Heart right ventricle (tissue), 16 donors: ENCODE data around the gene HINT2. TPM values are rescaled to one million over a fixed set of nuclear protein-coding genes. Genes with fewer than 3 reads are reported as not detected.

Experiments used
- ATAC-seq, 8 donors: fragments of 200-7000 bp; cut with Tn5 transposase; one replicate each; pipeline ENCODE4 v1.9.1; 2020; ENCODE audit warnings: mild to moderate bottlenecking in 8 of 8, moderate library complexity in 8 of 8, moderate number of reproducible peaks in 1 of 8
- DNase-seq, 2 donors: peaks; one replicate each; pipeline ENCODE4 v3.0.0-alpha.2; 2020
- H3K27ac ChIP-seq, 10 donors: fragments of 200-600 bp; sonication (generic) in 2 of 10; one replicate each; pipeline versions ENCODE4 v1.5.0 to v1.8.0; 2020 to 2022; ENCODE audit warnings: mild to moderate bottlenecking in 3 of 10
- H3K27me3 ChIP-seq, 7 donors: fragments of 200-600 bp; one replicate each; pipeline ENCODE4 v1.8.0; 2021 to 2022; ENCODE audit warnings: mild to moderate bottlenecking in 2 of 7
- H3K36me3 ChIP-seq, 9 donors: fragments of 200-600 bp; sonication (generic) in 1 of 9; one replicate each; pipeline versions ENCODE4 v1.5.0 to v1.8.0; 2020 to 2022; ENCODE audit warnings: mild to moderate bottlenecking in 2 of 9
- H3K4me1 ChIP-seq, 9 donors: fragments of 200-600 bp; sonication (generic) in 1 of 9; one replicate each; pipeline versions ENCODE4 v1.5.0 to v1.8.0; 2020 to 2022; ENCODE audit warnings: mild to moderate bottlenecking in 4 of 9
- H3K4me3 ChIP-seq, 10 donors: fragments of 200-600 bp; sonication (generic) in 2 of 10; one replicate each; pipeline versions ENCODE4 v1.5.0 to v1.8.0; 2020 to 2022; ENCODE audit warnings: mild to moderate bottlenecking in 7 of 10, moderate library complexity in 2 of 10
- H3K9me3 ChIP-seq, 11 donors: fragments of 200-600 bp in 10 of 11; sonication (generic) in 2 of 11; one replicate each; pipeline versions ENCODE4 v1.5.0 to v1.8.0; 2013 to 2022; ENCODE audit warnings: mild to moderate bottlenecking in 2 of 11, control low read depth in 1 of 11, moderate library complexity in 1 of 11
- WGBS, 2 donors: extraction: QIAGEN DNeasy Blood & Tissue Kit; methylation state at CpG; one replicate each; pipeline ENCODE4 v1.1.7; 2013; ENCODE audit warnings: inconsistent platforms in 1 of 2; 5-methylcytosine and 5-hydroxymethylcytosine counted together
- intact Hi-C, 10 donors: fragments of 100-400 bp; cut with DNase I; formaldehyde crosslinking; loops; one replicate each; pipeline versions ENCODE4 v1.11.1 to v1.14.2; 2022
- polyA plus RNA-seq, 2 donors: library from polyadenylated mRNA; stranded (reverse); fragments of 200-250 nt; gene quantifications; one replicate each; pipeline ENCODE4 v1.2.3, GENCODE V29; 2013
- total RNA-seq, 10 donors: library from RNA; stranded (reverse); fragmentation: NEBNext Ultra II Directional in 3 of 10; extraction: Animal tissue kit (Norgen Biotek cat#: 25700) in 3 of 10; gene quantifications; one replicate each; pipeline versions ENCODE4 v1.2.1 to v1.2.4, GENCODE V29; 2021 to 2023
- TF ChIP-seq, protein P1 (sequence below), 9 donors: fragments of 200-600 bp; sonication (generic) in 2 of 9; IDR thresholded peaks; one replicate each; pipeline versions ENCODE4 v1.5.0 to v1.8.0; 2021 to 2022; ENCODE audit warnings: antibody characterized with exemption in 9 of 9, mild to moderate bottlenecking in 5 of 9, moderate library complexity in 1 of 9
- donor health status: Arrhythmogenic right ventricular cardiomyopathy.
- donor health status: ischemic (EF 13 %, LVEDD 7.1; RV severe dilation, severe dysfunction).
- donor health status: healthy with polysubstance abuse.
- donor health status: DM: no; HTN: yes; CAD: no.
- donor health status: DM: no; HTN: no; CAD: no.
- donor health status: ischemic (EF 25% LVEDD 6.9; RV normal size, moderate dysfunction).
- donor health status: ischemic (EF 25% LVEDD 5.7; RV mildly dilated, moderate dysfunction).
- donor health status: healthy.
- donor health status: DM: yes; HTN: yes; CAD: no.
- donor health status: Ischemic cardiomyopathy.
- donor health status: ischemic (EF 35%, LVEDD 5.7; RV mildly dilated, moderate dysfunction).
- donor health status: nonischemic (EF 11% LVEDD 7.7; RV severe dilation, severe dysfunction).
- donor health status: DM: yes; HTN: yes; CAD: no.
- donor health status: PGD.
- donor health status: ischemic (EF 29% LVEDD 5.4; RV normal size, mild dysfunction).
- donor health status: nonischemic (EF 23%, LVEDD 6.1; RV moderate dilation, normal function).

Gene HINT2
- total and polyA plus RNA-seq, 12 donors: 56.8 to 120 (median 76.7) TPM

DNA sequence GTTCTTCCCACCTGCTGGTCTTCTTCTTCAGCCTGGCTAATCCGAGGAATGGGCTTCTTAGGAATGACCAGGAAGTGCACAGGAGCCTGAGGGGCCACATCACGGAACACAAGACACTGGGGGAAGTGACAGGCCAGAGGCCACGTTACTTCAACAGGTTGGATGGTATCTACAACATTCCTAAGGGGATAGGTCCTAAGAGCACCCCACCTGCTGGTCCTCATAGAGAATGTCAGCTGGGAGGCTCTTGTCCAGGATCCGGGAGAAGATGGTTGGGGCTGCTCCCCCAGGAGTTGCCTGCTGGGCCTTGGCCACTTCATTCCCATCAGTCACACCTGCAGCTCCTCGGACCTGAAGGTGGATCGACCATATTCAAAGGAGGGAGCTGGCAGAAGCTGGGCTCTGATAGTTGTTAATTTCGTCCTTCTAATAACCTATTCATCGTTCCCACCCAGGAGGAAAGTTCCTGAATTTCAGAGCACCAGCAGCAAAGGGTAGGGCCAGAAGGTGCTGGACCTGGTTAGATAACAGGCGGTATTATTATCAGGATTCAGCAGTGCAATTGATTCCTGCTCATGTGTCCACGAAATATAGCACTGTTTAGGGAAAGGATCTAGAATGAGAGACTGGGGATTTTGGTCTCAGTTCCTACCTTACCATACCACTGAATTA lies 1.3 kb downstream of the HINT2 start:
- Histone ChIP-seq H3K4me3 (peak overlapping the region in 6 of 10 donors; percentile 81 to 99 (median 97)), H3K27ac (peak overlapping the region in 9 of 10 donors; percentile 97 to 100 (median 99)), H3K9me3 (no peaks in the 10 kb centered on the region), H3K27me3 (no peaks in the 10 kb centered on the region), H3K36me3 (peaks cover 0 to 18% (median 8%) of the 10 kb centered on the region in 9 donors), H3K4me1 (peaks cover 0 to 43% (median 35%) of the 10 kb centered on the region in 9 donors)
- WGBS, 2 donors: 70 to 73% methylated on average over 10 of the region's 10 CpGs
- DNase-seq (no peak), ATAC-seq (no peak)
- TF ChIP-seq, protein P1, sequence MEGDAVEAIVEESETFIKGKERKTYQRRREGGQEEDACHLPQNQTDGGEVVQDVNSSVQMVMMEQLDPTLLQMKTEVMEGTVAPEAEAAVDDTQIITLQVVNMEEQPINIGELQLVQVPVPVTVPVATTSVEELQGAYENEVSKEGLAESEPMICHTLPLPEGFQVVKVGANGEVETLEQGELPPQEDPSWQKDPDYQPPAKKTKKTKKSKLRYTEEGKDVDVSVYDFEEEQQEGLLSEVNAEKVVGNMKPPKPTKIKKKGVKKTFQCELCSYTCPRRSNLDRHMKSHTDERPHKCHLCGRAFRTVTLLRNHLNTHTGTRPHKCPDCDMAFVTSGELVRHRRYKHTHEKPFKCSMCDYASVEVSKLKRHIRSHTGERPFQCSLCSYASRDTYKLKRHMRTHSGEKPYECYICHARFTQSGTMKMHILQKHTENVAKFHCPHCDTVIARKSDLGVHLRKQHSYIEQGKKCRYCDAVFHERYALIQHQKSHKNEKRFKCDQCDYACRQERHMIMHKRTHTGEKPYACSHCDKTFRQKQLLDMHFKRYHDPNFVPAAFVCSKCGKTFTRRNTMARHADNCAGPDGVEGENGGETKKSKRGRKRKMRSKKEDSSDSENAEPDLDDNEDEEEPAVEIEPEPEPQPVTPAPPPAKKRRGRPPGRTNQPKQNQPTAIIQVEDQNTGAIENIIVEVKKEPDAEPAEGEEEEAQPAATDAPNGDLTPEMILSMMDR (IDR thresholded peaks at IDR 0.05): peak in 5 of 9 donors; percentile 13 to 41 (median 19)
- intact Hi-C loops: loop anchor here in 5 of 10 donors (1.0 to 10.0 kb wide), 6 partner anchors 22 to 159 kb away; partner anchors contain the start of genes CCDC107 (in 3 of the 5), RMRP (in 3 of the 5), NPR2 (in 2 of the 5) and SIT1 (in 2 of the 5)

GRCh38 chr9:35812025-35812602 lies 2.7 kb downstream of the HINT2 start, which contains the start of gene SPAG8:
SPAG8 (minus strand) TSS chr9:35812262; CDS start chr9:35812147, 115 bp downstream.
- H3K27me3 ChIP-seq: no peaks in the 10 kb centered on the region
- TF ChIP-seq, protein P1 (IDR thresholded peaks at IDR 0.05): no peak
- H3K4me1 ChIP-seq: peaks cover 0 to 43% (median 35%) of the 10 kb centered on the region in 9 donors
- H3K4me3 ChIP-seq: peak within 1 kb of the TSS; percentile 29 to 82 (median 58)
- H3K27ac ChIP-seq: peak within 1 kb of the TSS; percentile 25 to 100 (median 84)
- ATAC-seq (peak; percentile 67 to 83 (median 80)), DNase-seq (peak; percentile 91 to 96)
- WGBS, 2 donors: 2% methylated on average over 28 of the region's 28 CpGs
- peaks cover 0 to 33% (median 12%) of the 10 kb centered on the region in 9 donors for H3K36me3 ChIP-seq
- no peaks in the 10 kb centered on the region for H3K9me3 ChIP-seq
- intact Hi-C loops: loop anchor here in 4 of 10 donors (2.0 to 10.0 kb wide), 5 partner anchors 21 to 157 kb away; partner anchors contain the start of genes CCDC107 (in 3 of the 4), RMRP (in 3 of the 4), SIT1 (in 2 of the 4) and CREB3 (in 1 of the 4)

GRCh38 chr9:35811381-35812024 lies 3.3 kb downstream of the HINT2 start:
- Histone ChIP-seq H3K27me3 (no peaks in the 10 kb centered on the region), H3K4me3 (peak overlapping the region; percentile 29 to 82 (median 58)), H3K4me1 (peaks cover 0 to 43% (median 35%) of the 10 kb centered on the region in 9 donors), H3K36me3 (peaks cover 0 to 39% (median 12%) of the 10 kb centered on the region in 9 donors), H3K27ac (peak overlapping the region; percentile 25 to 99 (median 84)), H3K9me3 (no peaks in the 10 kb centered on the region)
- 6 to 19% methylated on average over 12 of the region's 12 CpGs for WGBS, 2 donors
- peak in 2 of 8 donors; percentile 4 to 11 for ATAC-seq
- TF ChIP-seq, protein P1 (IDR thresholded peaks at IDR 0.05): no peak
- intact Hi-C loops: loop anchor here in 4 of 10 donors (2.0 to 10.0 kb wide), 5 partner anchors 21 to 157 kb away; partner anchors contain the start of genes CCDC107 (in 3 of the 4), RMRP (in 3 of the 4), SIT1 (in 2 of the 4) and CREB3 (in 1 of the 4)
- peak; percentile 39 to 45 for DNase-seq
